HepG2 (cell line): ENCODE data around the gene TEFM. TPM values are rescaled to one million over a fixed set of nuclear protein-coding genes. Genes with fewer than 3 reads are reported as not detected.

Experiments used
- ATAC-seq: fragments of 200-7000 bp; cut with Tn5 transposase; 3 replicates; pipeline ENCODE4 v1.9.1; 2020; ENCODE audit warnings: mild to moderate bottlenecking, moderate library complexity
- BruUV-seq: library from RNA; stranded (reverse); fragments of 400-500 nt; replicated peaks from 2 replicates; lab custom pipeline; 2021; lab: Mats Ljungman, UMichigan
- CTCF ChIA-PET: fragments of 300-600 bp; formaldehyde crosslinking; extraction: SDS; loops from one replicate; lab custom pipeline; 2021; ENCODE audit warnings: low total read pairs, inconsistent platforms, low intra/inter-chr PET ratio; lab: Yijun Ruan, JAX
- POLR2A ChIA-PET: fragments of 350-600 bp; sonication (Branson Sonifier 250); formaldehyde crosslinking; loops from one replicate; lab custom pipeline; 2020; ENCODE audit warnings: antibody characterized with exemption, inconsistent platforms; lab: Yijun Ruan, JAX
- DNase-seq: peaks from one replicate; pipeline ENCODE4 v3.0.0-alpha.2; 2015; ENCODE audit warnings: low spot score
- FAIRE-seq: peaks from 3 replicates; lab custom pipeline; 2011; peaks lifted over from hg19 to GRCh38; lab: Jason Lieb, UNC
- H2AFZ ChIP-seq: one replicate; pipeline ENCODE4 v1.6.1; 2011; ENCODE audit warnings: low read length, inconsistent platforms
- H3K27ac ChIP-seq: fragments of 300-600 bp; 3 replicates; pipeline ENCODE4 v1.8.0; 2011; ENCODE audit warnings: mixed run types, mild to moderate bottlenecking, mixed read lengths, low read length, inconsistent platforms; ENCODE audit not compliant: insufficient read depth; ENCODE audit errors: extremely low read length
- H3K27me3 ChIP-seq, 2 experiments: fragments of 200-600 bp in 1 of 2; 2 replicates in 1 of 2; 3 replicates in 1 of 2; pipeline versions ENCODE4 v1.6.0 to v1.8.0; 2011; ENCODE audit warnings: low read length in 2 of 2, mild to moderate bottlenecking in 2 of 2, moderate library complexity in 2 of 2, inconsistent platforms in 1 of 2; ENCODE audit not compliant: insufficient read depth in 2 of 2, control insufficient read depth in 1 of 2
- H3K36me3 ChIP-seq, 2 experiments: fragments of 200-600 bp in 1 of 2; replicated peaks in 1 of 2; 2 replicates in 1 of 2; 3 replicates in 1 of 2; pipeline versions ENCODE4 v1.5.1 to v1.8.0; 2011; ENCODE audit warnings: low read length in 2 of 2, inconsistent platforms in 1 of 2; ENCODE audit not compliant: insufficient read depth in 2 of 2, control insufficient read depth in 1 of 2
- H3K4me1 ChIP-seq: 2 replicates; pipeline ENCODE4 v1.5.1; 2012; ENCODE audit warnings: low read length, inconsistent platforms; ENCODE audit not compliant: insufficient read depth
- H3K4me2 ChIP-seq: 2 replicates; pipeline ENCODE4 v1.6.0; 2011; ENCODE audit warnings: low read depth, low read length, inconsistent platforms
- H3K4me3 ChIP-seq, 3 experiments: fragments of 200-600 bp in 1 of 3; sonication (generic), shearing (Covaris generic) in 1 of 3; replicated peaks in 1 of 3; 2 replicates each; pipeline ENCODE4 v1.5.1; 2011 to 2016; ENCODE audit warnings: low read length in 3 of 3, inconsistent platforms in 2 of 3, low read depth in 2 of 3, mild to moderate bottlenecking in 2 of 3, control low read depth in 1 of 3, mixed read lengths in 1 of 3; ENCODE audit not compliant: insufficient read depth in 1 of 3
- H3K79me2 ChIP-seq: one replicate; pipeline ENCODE4 v1.6.1; 2011; ENCODE audit warnings: low read length, inconsistent platforms; ENCODE audit not compliant: insufficient read depth
- H3K9ac ChIP-seq: 2 replicates; pipeline ENCODE4 v1.6.0; 2011; ENCODE audit warnings: mild to moderate bottlenecking, low read depth, low read length, inconsistent platforms; ENCODE audit not compliant: insufficient read depth
- H3K9me3 ChIP-seq: 2 replicates; pipeline ENCODE4 v1.5.1; 2012; ENCODE audit warnings: mild to moderate bottlenecking, low read length
- H4K20me1 ChIP-seq: 2 replicates; pipeline ENCODE4 v1.6.0; 2011; ENCODE audit warnings: inconsistent platforms, mild to moderate bottlenecking, low read length, moderate library complexity; ENCODE audit not compliant: insufficient read depth
- HOMEZ ChIP-seq: IDR thresholded peaks from 2 replicates; pipeline ENCODE4 v1.6.1; 2016; ENCODE audit warnings: low read depth
- REPIN1 ChIP-seq: sonication (generic); formaldehyde crosslinking; IDR thresholded peaks from 2 replicates; pipeline ENCODE4 v1.8.0; 2022; ENCODE audit warnings: missing genetic modification reagents, low read depth, mild to moderate bottlenecking, borderline replicate concordance
- TBX2 ChIP-seq: sonication (generic); formaldehyde crosslinking; IDR thresholded peaks from 2 replicates; pipeline ENCODE4 v1.5.0; 2020; ENCODE audit warnings: missing genetic modification reagents, mild to moderate bottlenecking, borderline replicate concordance
- ZNF576 ChIP-seq: sonication (generic); formaldehyde crosslinking; IDR thresholded peaks from 2 replicates; pipeline ENCODE4 v1.4.0; 2020; ENCODE audit warnings: mild to moderate bottlenecking, missing genetic modification reagents
- ZNF687 ChIP-seq: sonication (generic); formaldehyde crosslinking; IDR thresholded peaks from 2 replicates; pipeline ENCODE4 v1.5.1; 2020; ENCODE audit warnings: mild to moderate bottlenecking, missing genetic modification reagents, moderate library complexity
- ZNF768 ChIP-seq: sonication (generic); formaldehyde crosslinking; IDR thresholded peaks from 2 replicates; pipeline ENCODE4 v1.4.0; 2020; ENCODE audit warnings: missing genetic modification reagents
- WGBS: methylation state at CpG from one replicate; pipeline ENCODE4 v1.1.6; 2017; ENCODE audit warnings: low lambda C conversion rate; 5-methylcytosine and 5-hydroxymethylcytosine counted together
- in situ Hi-C: cut with HindIII; loops from 2 replicates; pipeline ENCODE4 v1.10.0; 2017; ENCODE audit warnings: low pct_unique_long_range_greater_than_20kb; ENCODE audit not compliant: extremely low pct_ligation_motif_present
- intact Hi-C: fragments of 100-400 bp; cut with micrococcal nuclease; formaldehyde crosslinking; loops from one replicate; pipeline ENCODE4 v1.10.0; 2022; ENCODE audit not compliant: unreplicated experiment
- polyA plus RNA-seq, 8 experiments: library from polyadenylated mRNA; depleted of rRNA in 3 of 8; stranded (reverse) in 7 of 8; unstranded in 1 of 8; fragments of >200 nt; fragmentation: Illumina TruSeq in 4 of 8; extraction: Trizol in 4 of 8; gene quantifications; 2 replicates each; pipeline versions ENCODE4 v1.2.1 to v1.2.3, GENCODE V29; 2011 to 2016; ENCODE audit warnings: low read depth in 4 of 8, missing spikeins in 1 of 8, mixed read lengths in 1 of 8; ENCODE audit not compliant: insufficient read depth in 1 of 8
- total RNA-seq, 5 experiments: library from RNA; depleted of rRNA; stranded (reverse); fragments of >200 nt; fragmentation: Illumina TruSeq; extraction: Trizol; gene quantifications; 2 replicates each; pipeline ENCODE4 v1.2.3, GENCODE V29; 2016; ENCODE audit warnings: low read depth in 1 of 5

Gene TEFM
- total and polyA plus RNA-seq, 2 of the 13 experiments (the other 11 are each of a cell fraction or from before 2014, with no cell fraction given), result 7.0 to 20.0 TPM

GRCh38 chr17:30950189-30950588 is 44.2 kb upstream of the TEFM start:
- 79% methylated on average over 5 of the region's 5 CpGs for whole genome bisulfite sequencing
- no peaks in the 10 kb centered on the region for H4K20me1 ChIP-seq
- FAIRE-seq (no peak), DNase-seq (no peak), ATAC-seq (no peak)
- no peaks in the 10 kb centered on the region for H3K27me3 ChIP-seq
- H3K9ac ChIP-seq, result no peak overlapping the region
- no peaks in the 10 kb centered on the region for H3K9me3 ChIP-seq
- H3K4me1 ChIP-seq, result peaks cover 35% of the 10 kb centered on the region
- BruUV-seq, result no TSS peak
- H3K27ac ChIP-seq, result no peak overlapping the region
- ChIA-PET CTCF (no interaction called here), POLR2A (interaction anchor here (1.0 kb wide), 1 partner anchor 44 kb away, joined by 3 read pairs; no protein-coding TSS in a partner anchor)
- H3K36me3 ChIP-seq, result no peaks in the 10 kb centered on the region
- intact Hi-C loops, result no loop called here
- H2AFZ ChIP-seq, result no peak overlapping the region
- peak overlapping the region; percentile 12 for H3K4me2 ChIP-seq
- no peak overlapping the region for H3K4me3 ChIP-seq
- H3K79me2 ChIP-seq, result no peaks in the 10 kb centered on the region
- in situ Hi-C loops, result no loop called here
- TF ChIP-seq ZNF687 (CRISPR knock-in tag), result no peak
- peak; percentile 87 for TF ChIP-seq ZNF768

- no peaks in the 10 kb centered on the region for H3K27me3 ChIP-seq
- H3K79me2 ChIP-seq, result no peaks in the 10 kb centered on the region
- no TSS peak for BruUV-seq
- peaks cover 28% of the 10 kb centered on the region for H3K4me1 ChIP-seq
- no peak for FAIRE-seq
- DNase-seq, result no peak
- no peak overlapping the region for H3K27ac ChIP-seq
- H3K4me2 ChIP-seq, result no peak overlapping the region
- no peak overlapping the region for H2AFZ ChIP-seq
- no peaks in the 10 kb centered on the region for H4K20me1 ChIP-seq
- CTCF ChIA-PET, result no interaction called here
- no peak overlapping the region for H3K4me3 ChIP-seq
- H3K9ac ChIP-seq, result no peak overlapping the region
- POLR2A ChIA-PET, result no interaction called here
- no peaks in the 10 kb centered on the region for H3K9me3 ChIP-seq
- H3K36me3 ChIP-seq, result no peaks in the 10 kb centered on the region
- no peak for ATAC-seq
- in situ Hi-C loops (no loop called here), intact Hi-C loops (no loop called here)
- WGBS, result 23% methylated on average over 5 of the region's 5 CpGs
- TF ChIP-seq TBX2 (CRISPR knock-in tag), result no peak
- no peak for TF ChIP-seq HOMEZ (CRISPR knock-in tag)
- TF ChIP-seq ZNF576 (CRISPR knock-in tag), result no peak
- TF ChIP-seq REPIN1 (CRISPR knock-in tag), result no peak
These were observed 41.8 kb upstream of the TEFM start for GRCh38 chr17:30947796-30948195.
